GM21576 (cell line): Measurements from ENCODE around the gene COL6A3.
"Not testable (repeated sequence)": the region's sequence is repeated elsewhere in the genome, so short reads cannot be mapped to it uniquely, and the experiment has no call there.

Experiments
- ATAC-seq: cut with Tn5 transposase; IDR thresholded peaks from one replicate; pipeline ENCODE4 v1.9.1; 2021; ENCODE audit warnings: mild to moderate bottlenecking, moderate library complexity; ENCODE audit not compliant: unreplicated experiment

The COL6A3 gene

DNA sequence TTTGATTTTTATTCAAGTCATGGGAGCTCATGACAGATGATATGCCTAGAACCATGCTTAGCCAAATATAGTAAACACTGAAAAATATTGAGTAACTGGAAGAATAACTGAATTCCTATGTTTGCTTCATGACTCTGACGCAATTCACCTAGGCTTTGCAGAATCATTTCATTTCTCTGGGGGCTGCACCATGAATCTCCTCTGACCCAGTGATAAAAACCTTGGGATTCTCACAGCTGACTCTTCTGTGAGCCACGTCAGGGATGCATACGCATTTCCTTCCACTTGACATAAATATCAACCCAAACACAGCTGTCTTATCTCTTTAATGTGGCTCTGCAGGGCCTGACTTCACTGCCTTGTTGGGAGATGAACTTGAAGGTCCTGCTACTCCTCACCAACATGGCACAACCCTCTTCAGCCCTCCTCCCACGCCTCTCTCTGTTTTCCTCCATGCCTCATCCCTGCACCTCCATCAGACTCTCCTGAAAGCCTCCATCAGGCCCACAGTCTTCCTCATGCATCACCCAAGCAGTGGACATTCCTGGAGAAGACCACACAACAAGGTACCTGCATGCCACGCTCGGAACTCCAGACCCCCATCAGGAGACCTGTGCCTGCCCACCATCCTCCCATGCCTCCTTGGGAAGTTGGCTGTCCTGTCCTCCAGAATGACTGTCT lies 29.8 kb downstream of the COL6A3 start:
- ATAC-seq: no peak

DNA sequence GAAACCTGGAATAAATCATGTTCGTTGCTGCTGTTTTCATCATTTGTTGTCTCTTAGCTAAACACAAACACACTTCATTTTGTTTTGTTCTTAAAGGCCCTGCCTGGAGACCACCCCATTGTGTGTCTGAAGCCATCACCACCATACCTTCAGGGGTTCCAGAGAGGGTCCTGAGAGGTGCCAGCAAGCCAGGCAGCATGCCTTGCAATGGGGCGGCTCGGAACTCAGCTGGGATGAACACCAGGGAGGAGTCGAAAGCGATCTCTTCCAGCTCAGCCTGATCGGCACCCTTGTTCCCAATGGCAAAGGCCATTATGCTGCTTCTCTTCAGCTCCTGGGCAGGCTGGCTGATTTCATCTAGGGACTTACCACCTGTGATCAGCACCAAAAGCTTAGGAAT lies 33.2 kb downstream of the COL6A3 start:
- no peak for ATAC-seq

DNA sequence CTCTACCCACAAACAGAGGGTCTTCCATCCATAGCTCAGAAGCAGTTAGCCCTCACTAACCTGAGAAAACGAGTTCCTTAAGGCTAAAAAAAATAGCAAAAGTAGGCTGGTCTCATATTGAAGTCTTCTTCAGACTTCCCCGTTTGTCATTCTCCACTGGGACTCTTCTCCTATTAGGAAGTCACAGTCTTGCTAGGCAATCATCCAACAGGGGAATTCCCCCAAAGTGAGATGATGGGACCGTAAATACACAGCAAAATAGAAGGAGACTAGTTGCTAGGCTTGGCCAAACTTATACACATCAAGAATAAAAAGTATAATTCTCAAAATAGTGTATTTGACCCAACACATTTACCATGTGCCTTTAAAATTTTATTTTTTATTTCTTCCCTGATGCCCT lies 34.3 kb downstream of the COL6A3 start:
- no peak for ATAC-seq

DNA sequence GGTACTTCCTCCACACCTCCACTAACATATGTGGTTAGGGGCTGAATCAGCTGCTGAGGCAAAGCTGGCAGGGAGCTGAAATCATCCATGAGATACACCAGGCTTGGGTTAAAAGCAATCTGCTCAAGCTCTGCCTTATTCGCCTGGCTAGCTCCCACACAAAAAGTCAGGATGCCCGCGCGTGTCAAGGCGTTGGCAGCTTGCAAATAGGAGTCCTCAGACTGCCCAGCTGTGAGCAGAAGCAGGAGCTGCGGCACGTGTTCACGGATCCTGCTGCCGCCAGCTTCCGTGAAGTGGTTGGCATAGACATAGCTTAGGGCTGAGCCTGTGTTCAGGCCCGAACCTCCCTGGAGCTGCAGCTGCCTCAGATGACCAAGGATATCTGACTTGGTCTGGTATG lies 35.3 kb downstream of the COL6A3 start:
- no peak for ATAC-seq

DNA sequence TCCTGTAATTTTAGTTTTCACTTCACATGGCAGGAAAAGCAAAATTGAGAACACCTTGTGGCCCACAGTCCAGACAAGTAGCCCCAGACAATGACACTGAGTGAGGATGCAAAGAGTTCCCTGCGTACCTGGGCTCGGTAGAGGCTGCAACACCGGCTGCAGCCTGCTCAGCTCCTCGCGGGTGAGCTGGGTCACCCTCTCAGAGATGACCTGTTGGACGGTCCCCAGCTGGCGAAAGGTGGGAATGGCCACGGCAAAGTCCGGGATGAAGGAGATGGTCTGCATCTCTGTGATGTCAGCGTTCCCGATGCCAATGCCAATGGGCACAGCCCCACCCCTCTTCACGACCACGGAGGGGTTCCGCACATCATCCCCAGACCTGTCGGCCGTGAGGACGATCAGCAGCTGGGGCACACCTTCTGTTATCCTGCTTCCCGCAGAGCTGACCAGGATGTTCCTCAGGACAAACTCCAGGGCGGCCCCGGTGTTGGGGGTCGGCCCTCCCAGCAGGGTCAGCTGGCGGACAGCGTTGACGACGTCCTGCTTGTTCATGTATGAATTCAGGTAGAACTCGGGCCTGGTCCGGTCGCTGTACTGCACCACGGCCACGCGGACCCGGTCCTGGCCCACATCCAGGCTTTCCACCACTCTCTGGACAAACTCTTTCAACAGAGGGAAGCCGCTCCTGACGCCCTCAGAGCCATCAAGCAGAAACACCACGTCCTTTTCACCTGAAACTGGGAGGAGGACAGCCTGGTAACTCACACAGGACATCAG lies 39.5 kb downstream of the COL6A3 start:
- no peak for ATAC-seq

DNA sequence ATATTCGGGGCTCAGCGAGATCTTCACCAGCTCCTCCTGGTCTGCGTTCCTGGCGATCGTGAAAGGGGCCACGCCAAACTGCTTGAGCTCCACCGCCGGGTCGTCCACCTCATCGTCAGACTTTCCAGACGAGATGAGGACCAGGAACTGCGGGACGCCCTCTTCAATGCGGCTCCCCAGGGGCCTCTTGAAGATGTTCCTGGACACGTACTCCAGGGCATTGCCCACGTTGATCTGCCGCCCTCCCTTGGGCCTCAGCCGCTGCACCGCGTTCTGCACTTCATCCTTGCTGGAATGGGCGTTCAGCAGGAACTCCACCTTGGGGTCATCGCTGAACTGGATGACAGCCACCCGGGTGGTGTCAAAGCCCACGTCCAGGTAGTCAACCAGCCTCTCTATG lies 42.1 kb downstream of the COL6A3 start:
- ATAC-seq: no peak

DNA sequence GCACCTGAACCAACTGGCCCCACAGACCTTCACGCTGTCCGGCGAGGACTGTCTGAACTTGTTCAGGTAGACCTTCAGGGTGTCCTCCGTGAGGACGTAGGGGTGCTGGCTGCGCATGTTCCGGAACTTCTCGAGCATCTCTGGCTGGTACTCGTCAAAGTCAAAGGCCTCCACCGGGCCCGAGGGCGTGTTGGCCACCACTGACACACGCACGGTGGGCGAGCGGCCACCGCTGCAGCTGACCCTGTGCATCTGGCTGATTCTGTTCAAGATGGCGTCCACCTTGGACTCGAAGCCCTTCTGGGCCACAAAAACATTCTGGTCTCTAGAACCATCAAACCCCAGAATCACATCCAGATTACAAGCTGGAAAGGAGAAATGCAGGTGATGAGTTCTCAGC lies 48.3 kb downstream of the COL6A3 start:
- ATAC-seq: no peak

DNA sequence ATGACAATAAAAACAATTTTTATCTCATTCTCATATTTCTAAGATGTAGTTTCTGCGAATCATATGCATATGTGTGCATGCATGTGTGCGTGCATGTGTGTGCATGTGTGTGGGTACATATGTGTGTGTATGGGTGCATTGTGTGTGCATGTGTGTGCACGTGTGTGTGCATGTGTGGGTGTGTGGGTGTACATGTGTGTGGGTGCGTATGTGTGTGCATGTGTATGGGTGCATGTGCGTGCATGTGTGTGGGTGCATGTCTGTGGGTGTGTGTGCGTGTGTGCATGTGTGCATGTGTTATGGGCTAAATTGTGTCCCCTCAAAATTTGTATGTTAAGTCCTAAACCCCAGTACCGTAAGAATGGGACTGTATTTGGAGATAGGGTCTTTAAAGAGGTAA lies 49.3 kb downstream of the COL6A3 start:
- ATAC-seq: no peak

DNA sequence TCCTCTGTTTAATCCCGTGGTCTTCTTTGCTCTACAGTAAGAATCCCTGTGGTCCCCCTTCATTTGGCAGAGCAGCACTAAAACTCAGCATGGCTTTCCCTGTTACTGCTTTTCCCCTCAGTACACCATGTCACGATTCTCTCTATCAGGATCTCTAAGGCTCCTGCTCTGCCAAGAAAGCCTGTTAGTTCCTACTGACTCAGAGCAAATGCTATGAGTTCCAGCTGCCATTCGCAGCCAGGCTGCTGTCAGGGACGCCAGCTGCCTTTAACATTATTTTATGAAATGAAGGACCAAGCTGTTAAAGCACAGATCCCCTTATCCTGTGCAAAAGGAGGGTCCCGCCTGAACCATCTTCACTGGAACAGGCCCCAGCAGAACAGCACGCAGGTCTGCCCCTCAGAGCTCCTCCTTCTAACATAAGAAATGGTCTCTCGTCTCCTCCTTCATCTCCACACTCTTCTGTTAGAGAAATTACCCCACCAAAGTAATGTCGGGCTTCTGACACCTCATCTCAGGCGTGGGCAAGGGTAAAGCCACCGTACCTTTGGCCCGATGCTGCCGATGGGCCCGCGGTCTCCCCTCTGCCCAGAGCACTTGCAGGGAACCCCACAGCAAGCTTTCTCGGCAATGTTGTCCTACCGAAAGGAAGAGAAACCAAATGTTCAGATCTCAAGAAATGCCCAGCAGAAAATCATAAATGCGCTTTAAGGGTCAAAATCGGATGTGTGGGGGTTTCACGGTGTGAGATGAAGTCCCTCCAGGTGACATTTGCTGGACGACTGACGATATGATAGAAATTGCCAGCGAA lies 52.6 kb downstream of the COL6A3 start:
- ATAC-seq: no peak

DNA sequence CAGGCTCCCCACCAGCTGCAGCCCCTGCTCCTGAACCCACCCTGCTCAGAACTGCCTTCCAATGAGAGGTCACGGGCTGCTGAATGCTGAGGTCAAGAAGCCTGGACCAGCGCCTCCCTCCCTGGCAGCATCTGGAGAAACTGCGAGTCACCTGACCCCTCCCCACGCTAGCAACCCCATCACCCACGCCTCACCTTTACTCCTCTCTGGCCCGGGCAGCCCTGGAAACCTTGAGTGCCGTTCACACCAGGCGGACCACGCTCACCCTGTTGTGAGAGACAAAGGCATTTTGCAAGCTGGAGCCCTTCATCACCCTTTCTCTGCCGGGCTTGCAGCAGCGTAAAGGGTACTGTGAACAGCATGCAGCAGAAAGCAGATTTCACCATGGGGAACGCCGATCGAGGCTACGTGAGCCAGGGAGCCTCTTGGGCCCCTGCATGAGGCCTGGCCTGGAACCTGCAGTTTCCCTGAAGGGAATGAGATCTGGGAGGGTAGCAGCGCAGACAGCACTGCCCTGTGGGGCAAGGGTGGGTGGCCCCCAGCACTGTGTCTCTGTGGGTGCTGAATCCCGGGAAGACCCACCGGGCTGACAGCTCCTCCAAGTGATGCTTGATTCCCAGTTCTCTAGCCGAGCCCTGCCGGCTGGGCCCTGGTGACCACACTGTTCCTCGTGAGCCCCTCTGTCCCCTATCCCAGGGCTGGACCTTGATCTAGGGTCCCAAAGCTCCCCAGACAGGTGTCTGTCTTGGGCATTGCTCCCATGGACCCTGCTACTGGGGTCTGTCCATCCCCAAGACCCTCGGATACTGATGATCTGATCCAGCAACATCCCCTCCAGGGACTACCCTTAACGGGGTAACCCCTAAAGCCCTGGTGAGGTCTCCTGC lies 53.8 kb downstream of the COL6A3 start:
- ATAC-seq: no peak

DNA sequence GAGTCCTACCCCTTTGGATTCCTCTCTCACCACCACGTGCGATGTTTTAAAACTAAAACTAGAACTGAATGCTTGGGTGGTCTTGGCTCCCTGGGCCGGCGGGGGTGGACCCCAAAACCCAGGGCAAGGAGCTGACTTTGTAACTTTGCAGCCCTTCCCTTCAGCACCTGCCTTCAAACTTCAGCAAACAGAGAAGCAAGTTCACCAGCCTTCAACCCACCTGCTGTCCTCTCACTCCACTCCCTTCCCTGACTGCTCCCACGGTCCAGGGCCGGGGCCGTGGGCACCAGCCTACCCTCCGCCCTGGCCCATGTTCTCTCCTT lies 54.5 kb downstream of the COL6A3 start:
- no peak for ATAC-seq

DNA sequence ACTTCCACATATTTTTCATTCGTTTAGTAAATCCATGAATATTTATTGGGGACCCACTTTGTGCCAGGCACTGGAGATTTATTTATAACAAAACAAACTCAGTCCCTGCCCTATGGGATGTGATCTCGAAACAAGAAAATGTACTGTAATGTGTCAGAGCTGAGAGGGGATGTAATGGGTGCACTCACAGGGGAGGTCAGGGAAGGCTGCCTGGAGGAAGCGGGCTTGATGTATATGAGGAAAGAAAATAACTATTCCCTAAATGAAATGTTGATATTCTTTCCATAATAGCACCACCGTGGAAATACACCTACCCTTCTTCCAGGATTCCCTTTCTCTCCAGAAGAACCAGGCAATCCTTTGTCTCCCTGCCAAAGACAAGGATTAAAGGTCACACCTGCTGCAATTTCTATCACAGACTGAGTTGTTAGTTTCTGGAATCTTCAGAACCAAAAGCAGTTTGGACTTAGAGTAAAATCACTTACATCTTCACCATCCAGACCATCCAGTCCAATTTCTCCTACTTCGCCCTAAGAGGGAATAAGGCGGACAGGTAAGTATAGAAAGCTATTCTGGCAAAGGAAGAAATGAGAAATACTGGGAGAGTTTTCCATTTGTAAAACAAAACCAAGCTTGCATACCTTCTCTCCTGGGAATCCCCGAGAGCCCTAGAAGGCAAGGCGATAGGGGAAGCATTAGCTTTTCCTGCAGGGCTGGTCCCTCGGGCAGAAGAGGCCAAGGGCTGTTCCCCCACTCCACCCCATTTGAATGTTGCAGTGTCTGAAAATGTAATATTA lies 55.0 kb downstream of the COL6A3 start:
- no peak for ATAC-seq

DNA sequence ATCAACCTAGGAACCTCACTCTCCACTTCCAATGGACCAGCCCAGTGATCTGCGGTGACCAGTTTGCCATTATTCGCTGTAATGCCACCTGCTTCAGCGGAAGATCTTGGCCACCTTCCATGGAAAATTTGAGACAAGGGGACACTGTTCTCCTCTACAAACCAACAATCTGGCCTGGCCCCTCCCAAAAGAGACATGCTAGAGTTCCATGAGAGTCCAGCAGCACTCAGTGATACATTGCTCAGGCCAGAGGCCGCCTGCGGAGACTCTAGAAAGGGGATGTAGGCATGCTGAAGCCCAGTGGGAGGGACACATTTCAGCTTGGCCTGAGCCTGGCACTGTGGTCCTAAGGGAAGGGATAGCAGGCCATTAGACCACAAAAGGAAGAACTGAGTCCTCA lies 58.3 kb downstream of the COL6A3 start:
- ATAC-seq: no peak

DNA sequence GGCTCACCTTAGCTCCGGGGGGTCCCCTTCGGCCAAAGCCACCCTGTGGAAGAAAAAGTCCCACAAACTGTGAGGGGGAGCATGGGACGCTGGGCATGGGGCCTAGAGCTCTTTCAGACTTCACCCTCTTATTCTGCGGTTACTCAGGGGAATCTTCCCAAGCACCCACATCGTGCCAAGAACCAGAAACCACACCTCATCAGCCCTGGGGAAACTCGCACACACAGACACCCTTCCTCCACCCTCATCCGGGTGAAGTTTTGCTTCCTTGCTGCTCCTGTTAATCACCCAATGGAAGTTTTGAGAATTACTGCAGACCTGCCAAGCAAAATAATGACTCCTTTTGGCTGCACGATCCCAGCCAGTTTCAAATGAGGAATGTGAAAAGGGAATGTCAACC lies 59.1 kb downstream of the COL6A3 start:
- ATAC-seq: no peak

DNA sequence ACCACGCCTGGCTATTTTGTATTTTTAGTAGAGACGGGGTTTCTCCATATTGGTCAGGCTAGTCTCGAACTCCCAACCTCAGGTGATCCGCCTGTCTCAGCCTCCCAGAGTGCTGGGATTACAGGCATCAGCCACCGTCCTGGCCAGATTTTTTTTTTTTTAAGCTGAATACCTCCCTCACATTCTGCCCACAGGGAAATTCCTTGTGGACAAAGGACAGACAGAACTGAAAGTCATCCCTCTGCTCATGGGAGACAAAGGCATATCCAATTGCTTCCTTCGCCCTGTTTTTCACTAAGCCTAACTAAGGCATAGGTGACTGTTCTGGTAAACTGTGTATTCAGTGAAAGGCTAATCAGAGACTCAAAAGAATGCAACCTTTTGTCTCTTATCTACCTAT lies 59.8 kb downstream of the COL6A3 start:
- not testable (repeated sequence) for ATAC-seq

DNA sequence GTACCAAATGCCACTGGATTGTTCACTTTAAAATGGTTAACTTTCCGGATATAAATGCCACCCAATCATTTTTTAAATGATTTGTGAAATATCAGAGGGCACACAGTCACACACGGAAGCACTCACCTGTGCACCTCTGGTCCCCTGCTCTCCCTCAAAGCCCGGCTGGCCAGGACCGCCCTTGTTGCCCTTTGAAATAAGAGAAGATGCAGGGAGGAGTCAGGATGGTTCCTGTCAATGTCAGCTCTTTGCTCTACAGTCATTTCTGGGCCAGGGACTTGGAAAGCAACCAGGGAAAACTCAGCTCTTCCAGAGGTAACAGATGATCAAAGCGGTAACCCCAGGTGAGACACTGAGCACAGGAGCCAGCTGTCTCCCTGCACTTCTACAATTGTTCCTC lies 60.7 kb downstream of the COL6A3 start:
- no peak for ATAC-seq

DNA sequence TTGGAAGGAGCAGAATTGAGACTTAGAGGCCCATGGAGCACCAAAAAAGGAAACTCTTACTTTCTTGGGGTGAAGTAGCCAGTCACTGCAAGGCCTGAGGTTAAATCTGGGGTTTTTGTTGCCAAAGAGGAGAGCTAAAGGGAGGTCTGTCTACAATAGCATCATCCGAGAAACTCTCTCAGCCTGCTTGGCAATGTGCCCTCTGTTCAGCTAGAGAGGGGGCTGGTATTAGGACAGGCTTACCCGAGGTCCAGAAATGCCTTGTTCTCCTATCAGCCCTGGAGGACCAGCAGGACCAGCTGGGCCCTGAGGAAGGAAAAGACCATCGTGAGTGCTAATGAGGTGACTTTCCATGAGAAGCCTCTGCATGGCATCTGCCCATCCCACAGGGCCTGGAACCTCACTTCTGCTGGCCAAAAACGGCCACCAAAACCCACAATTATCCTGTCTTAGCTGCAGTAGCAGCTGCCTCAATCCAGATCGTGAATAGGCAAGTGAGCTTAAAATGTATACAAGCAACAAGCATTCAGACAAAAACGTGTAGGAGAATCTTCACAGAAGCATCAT lies 61.6 kb downstream of the COL6A3 start:
- ATAC-seq: no peak

DNA sequence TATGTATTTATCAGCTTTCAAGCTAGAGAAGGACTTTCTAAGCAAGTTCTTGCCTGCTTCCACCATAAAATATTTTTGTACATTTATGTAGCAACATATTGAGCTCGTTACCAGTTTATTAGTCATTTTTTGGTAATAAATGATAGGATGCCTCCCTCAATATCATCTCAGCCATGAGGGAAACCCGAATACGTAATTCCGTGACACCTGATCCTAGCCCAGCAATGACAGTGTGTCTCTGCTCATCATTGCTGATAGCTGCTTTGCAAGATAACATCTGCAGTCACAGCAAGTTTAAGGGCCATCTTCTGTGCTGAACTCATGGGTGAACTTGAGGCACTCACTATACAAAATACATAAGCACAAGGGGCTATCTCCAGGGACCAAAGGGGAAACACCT lies 62.2 kb downstream of the COL6A3 start:
- ATAC-seq: no peak

DNA sequence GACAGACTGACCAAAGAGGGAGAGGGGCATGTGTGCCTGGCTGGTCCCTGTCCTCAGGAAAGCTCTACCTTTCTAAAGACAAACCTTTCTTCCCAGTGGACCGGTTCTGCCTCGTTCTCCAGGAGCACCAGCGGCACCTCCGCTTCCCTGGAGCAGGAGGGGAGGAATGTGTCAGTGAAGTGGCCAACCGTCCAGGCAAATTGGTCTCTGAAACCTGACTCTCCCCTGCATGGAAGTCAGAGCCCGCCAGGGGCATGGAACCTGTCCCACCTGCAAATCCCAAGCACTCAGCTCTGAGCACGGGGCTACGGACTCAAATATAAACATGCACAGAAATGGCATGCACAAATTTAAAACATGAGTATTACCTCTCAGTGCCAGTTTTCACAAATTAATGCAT lies 62.9 kb downstream of the COL6A3 start:
- no peak for ATAC-seq

DNA sequence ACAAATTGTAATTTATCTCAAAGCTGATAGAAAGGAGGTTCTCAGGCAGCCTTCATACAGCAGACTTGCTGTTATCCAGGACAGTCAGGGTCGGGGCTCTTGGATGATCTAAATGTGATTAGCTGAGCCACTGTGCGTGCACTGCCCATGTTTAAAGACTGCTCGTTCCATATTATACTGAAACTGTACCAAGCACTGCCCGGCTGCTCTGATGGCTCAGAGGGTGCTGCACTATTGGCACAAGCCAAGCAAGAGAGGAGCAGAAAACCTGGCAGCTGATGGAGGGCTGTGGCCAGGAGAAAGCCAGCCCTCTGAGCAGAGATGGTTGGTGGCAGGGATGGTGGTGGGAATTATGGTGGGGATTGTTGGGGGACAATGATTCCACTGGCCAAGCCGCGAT lies 63.4 kb downstream of the COL6A3 start:
- ATAC-seq: no peak
